Myocyte (in vitro differentiated cells): ENCODE results near the gene WFDC10B. TPM values are rescaled to one million over a fixed set of nuclear protein-coding genes. Genes with fewer than 3 reads are reported as not detected.
"Not testable (repeated sequence)": the region's sequence is repeated elsewhere in the genome, so short reads cannot be mapped to it uniquely, and the experiment has no call there.

Experiments used
- DNase-seq: peaks from one replicate; pipeline ENCODE4 v3.0.0-alpha.2; 2012; ENCODE audit warnings: low read depth
- microRNA-seq: library from miRNA; unstranded; fragments of <30 nt; microRNA quantifications from one replicate; pipeline ENCODE4, GENCODE V29; 2016
- total RNA-seq: library from RNA; depleted of rRNA; stranded (reverse); fragments of >200 nt; gene quantifications from 2 replicates; pipeline ENCODE4 v1.2.3, GENCODE V29; 2014

The WFDC10B gene
- total RNA-seq, 1 donor from 2014 or later: not detected

GRCh38 chr20:45649312-45649863 is 55.4 kb downstream of the WFDC10B start:
- no peak for DNase-seq

DNA sequence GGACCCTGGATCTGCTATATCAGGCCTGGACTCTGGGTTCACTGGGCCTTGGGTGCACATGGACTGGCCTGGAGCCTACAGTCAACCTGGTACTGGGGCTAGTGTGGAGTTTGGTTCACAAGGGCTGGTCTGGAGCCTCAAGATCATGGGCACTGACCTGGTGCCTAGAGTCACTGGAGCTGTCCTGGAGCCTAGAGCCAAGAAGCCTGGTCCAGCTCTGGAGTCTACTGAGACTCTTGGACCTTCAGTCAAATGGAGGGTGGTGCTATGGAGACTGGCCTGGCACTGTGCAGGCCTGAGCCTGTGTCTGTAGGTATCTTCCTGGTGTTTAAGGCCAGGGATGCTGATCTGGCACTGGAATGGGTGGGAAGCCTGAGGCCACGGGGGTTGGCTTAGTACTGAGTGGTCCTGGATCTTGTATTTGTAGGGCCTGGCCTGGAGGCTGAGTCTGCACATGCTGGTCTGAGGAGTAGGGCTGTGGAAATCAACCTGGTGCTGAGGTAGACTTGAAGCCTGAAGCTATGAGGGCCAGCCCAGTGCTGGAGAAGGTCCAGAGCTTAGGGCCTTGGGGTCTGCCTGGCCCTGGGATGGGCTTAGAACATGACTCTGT is 57.3 kb downstream of the WFDC10B start:
- DNase-seq: no peak

- no peak for DNase-seq
Observed at GRCh38 chr20:45646875-45647274, 57.9 kb downstream of the WFDC10B start.

DNA sequence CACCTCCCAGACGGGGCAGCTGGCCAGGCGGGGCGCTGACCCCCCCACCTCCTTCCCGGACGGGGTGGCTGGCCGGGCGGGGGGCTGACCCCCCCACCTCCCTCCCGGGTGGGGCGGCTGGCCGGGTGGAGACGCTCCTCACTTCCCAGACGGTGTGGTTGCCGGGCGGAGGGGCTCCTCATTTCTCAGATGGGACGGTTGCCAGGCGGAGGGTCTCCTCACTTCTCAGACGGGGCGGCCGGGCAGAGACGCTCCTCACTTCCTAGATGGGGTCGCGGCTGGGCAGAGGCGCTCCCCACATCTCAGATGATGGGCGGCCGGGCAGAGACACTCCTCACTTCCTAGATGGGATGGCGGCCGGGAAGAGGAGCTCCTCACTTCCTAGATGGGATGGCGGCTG is 59.0 kb downstream of the WFDC10B start:
- not testable (repeated sequence) for DNase-seq

GRCh38 chr20:45641076-45641475 is 63.7 kb downstream of the WFDC10B start:
- not testable (repeated sequence) for DNase-seq

DNA sequence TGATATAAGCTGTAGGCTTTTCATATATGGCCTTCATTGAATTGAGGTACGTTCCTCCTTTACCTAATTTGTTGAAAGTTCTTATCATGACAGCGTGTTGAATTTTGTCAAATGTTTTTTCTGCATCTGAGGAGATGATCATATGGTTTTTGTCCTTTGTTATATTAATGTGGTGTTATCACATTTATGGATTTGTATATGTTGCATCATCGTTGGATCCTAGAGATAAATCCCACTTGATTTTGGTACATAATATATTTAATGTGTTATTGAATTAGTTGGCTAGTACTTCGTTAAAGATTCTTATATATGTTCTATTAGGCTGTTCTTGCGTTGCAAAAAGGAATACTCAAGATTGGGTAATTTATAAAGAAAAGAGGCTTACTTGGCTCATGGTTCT is 65.1 kb downstream of the WFDC10B start:
- no peak for DNase-seq

- DNase-seq: no peak
Observed at GRCh38 chr20:45636513-45636912, 68.3 kb downstream of the WFDC10B start.

Small RNAs within 50 kb of the gene (microRNA-seq; reads per million reads assigned to microRNA genes)
- 5.7 reads per million, percentile 24 among the genes with 10 or more reads in this experiment for gene MIR3617

Other genes with a start within 250 kb of the WFDC10B start
- not detected in 2 replicates for gene WFDC2, start 235.3 kb downstream of the WFDC10B start, total RNA-seq
- not detected in 2 replicates for gene SPINT3, start 189.4 kb downstream of the WFDC10B start, total RNA-seq
- gene WFDC6, start 165.5 kb downstream of the WFDC10B start, total RNA-seq: not detected in 2 replicates
- gene EPPIN, start 157.6 kb downstream of the WFDC10B start, total RNA-seq: not detected in 2 replicates
- gene WFDC8, start 125.7 kb downstream of the WFDC10B start, total RNA-seq: not detected in 2 replicates
- not detected in 2 replicates for gene WFDC10A, start 75.3 kb downstream of the WFDC10B start, total RNA-seq
- gene WFDC9, start 73.7 kb downstream of the WFDC10B start, total RNA-seq: not detected in 2 replicates
- not detected in 2 replicates for gene WFDC11, start 34.8 kb downstream of the WFDC10B start, total RNA-seq
- gene WFDC13, start 3.0 kb downstream of the WFDC10B start, total RNA-seq: not detected in 2 replicates
- gene SPINT4, start 17.3 kb upstream of the WFDC10B start, total RNA-seq: not detected in 2 replicates
- 0.24 and 1.8 TPM in 2 replicates for gene WFDC3, start 86.9 kb upstream of the WFDC10B start, total RNA-seq
- gene DNTTIP1, start 86.9 kb upstream of the WFDC10B start, total RNA-seq: 27.1 and 31.6 TPM in 2 replicates
- 1.8 and 2.4 TPM in 2 replicates for gene UBE2C, start 107.6 kb upstream of the WFDC10B start, total RNA-seq
- 678 and 849 TPM in 2 replicates for gene TNNC2, start 122.3 kb upstream of the WFDC10B start, total RNA-seq
- 131 and 161 TPM in 2 replicates for gene SNX21, start 128.8 kb upstream of the WFDC10B start, total RNA-seq
- gene ACOT8, start 152.4 kb upstream of the WFDC10B start, total RNA-seq: 29.8 and 47.2 TPM in 2 replicates
- gene ZSWIM3, start 152.6 kb upstream of the WFDC10B start, total RNA-seq: 4.5 and 4.7 TPM in 2 replicates
- gene ZSWIM1, start 176.2 kb upstream of the WFDC10B start, total RNA-seq: 10.4 and 11.4 TPM in 2 replicates
- 5.9 and 10.2 TPM in 2 replicates for gene SPATA25, start 182.6 kb upstream of the WFDC10B start, total RNA-seq
- gene NEURL2, start 186.2 kb upstream of the WFDC10B start, total RNA-seq: 34.3 and 35.1 TPM in 2 replicates
- gene CTSA, start 186.3 kb upstream of the WFDC10B start, total RNA-seq: 218 and 227 TPM in 2 replicates
- 12.9 and 14.2 TPM in 2 replicates for gene PLTP, start 207.1 kb upstream of the WFDC10B start, total RNA-seq
- gene PCIF1, start 229.7 kb upstream of the WFDC10B start, total RNA-seq: 15.7 and 16.0 TPM in 2 replicates